ENCODE data around the gene MMAB.

The MMAB gene

GRCh38 chr12:109523071-109523470, 50.2 kb downstream of the MMAB start:
- DNase-seq (ENCODE audit: low spot score) = no peak
- no peak for TF ChIP-seq CTCF (IDR thresholded peaks at IDR 0.05; ENCODE audit: extremely low read depth, missing control alignments)

GRCh38 chr12:109521831-109522230, 51.5 kb downstream of the MMAB start:
- no peak for DNase-seq (ENCODE audit: low spot score)
- TF ChIP-seq CTCF (IDR thresholded peaks at IDR 0.05; ENCODE audit: extremely low read depth, missing control alignments) = no peak

- DNase-seq (ENCODE audit: low spot score) = no peak
- no peak for TF ChIP-seq CTCF (IDR thresholded peaks at IDR 0.05; ENCODE audit: extremely low read depth, missing control alignments)
These were observed 53.5 kb downstream of the MMAB start for GRCh38 chr12:109519787-109520186.

DNA sequence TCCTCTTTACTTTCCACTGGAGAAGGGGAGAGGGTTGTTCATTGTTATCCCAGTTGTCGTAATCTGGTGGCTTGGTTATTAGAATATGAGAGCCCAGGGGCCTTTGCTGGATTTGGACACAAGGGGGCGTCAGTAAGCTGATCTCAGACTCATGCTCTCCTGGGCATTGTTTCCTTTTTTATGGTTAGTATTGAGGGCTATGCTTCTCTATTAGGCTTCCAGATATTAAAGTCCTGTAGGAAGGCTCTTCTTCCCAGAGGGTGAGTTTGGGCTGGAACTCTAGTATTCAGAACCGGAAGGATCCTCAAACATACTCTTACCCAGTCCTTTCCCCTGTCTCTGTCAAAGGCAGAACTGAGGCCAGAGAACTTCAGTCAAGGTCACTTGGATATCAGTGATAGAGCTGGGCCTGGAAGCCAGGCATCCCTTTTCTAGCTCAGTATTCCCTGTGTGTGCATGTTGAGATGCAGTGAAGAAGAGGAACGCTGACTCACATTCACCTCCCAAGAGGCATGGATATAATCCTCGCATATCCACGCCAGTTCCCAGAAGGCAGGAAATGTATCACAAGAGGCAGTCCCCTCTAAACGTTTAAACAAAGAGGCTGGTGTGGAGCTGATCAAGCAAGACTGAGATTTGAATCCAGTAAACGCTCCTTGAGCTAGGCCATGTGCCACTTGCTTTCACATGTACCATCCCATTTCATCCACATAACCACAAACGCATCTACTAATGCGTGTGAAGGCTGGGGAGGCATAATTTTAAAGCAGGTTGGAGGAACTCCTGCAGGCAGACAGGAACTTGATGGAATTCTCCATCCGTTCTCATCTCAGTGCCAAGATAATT, 54.3 kb downstream of the MMAB start:
- TF ChIP-seq CTCF (IDR thresholded peaks at IDR 0.05; ENCODE audit: extremely low read depth, missing control alignments) = peak; percentile 62
- DNase-seq (ENCODE audit: low spot score) = peak; percentile 69

DNA sequence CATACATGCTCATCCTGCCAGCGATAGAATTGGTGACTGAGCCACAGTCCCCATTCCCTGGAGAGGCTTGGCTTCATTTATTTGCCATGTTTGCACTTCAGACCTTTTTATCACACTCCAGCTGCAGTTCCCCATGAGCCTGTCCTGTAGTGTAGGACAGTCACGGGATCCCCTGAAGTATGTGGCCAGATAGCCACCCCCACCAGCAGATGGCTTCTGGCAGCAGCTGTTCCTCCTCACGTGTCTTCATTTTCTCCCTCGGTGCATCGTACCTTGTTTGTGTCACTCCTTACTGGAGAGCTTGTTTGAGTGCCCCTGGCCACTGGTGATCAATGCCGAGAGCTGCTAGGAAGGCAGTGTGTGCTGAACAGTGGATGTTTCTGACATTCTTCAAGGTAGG, 55.7 kb downstream of the MMAB start:
- no peak for TF ChIP-seq CTCF (IDR thresholded peaks at IDR 0.05; ENCODE audit: extremely low read depth, missing control alignments)
- DNase-seq (ENCODE audit: low spot score) = no peak

DNA sequence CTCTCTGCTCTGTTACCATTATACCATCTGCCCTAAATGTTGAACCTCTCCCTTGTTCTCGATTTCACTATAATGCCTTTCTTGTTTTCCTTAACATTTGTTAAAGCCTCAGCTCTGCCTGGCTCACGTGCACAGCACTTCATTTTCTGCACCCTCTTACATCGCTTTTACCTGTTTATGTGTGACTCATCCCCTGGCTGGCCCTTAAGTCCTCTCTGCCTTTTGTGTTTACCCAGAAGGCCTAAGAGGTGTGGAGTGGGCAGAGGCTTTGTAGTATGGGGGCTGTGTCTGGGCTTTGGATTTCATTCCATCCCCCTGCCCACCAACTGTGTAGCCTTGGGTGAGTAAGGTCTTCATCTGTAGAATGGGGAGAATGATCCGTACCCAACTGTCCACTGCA, 59.3 kb downstream of the MMAB start:
- no peak for TF ChIP-seq CTCF (IDR thresholded peaks at IDR 0.05; ENCODE audit: extremely low read depth, missing control alignments)
- DNase-seq (ENCODE audit: low spot score) = no peak

DNA sequence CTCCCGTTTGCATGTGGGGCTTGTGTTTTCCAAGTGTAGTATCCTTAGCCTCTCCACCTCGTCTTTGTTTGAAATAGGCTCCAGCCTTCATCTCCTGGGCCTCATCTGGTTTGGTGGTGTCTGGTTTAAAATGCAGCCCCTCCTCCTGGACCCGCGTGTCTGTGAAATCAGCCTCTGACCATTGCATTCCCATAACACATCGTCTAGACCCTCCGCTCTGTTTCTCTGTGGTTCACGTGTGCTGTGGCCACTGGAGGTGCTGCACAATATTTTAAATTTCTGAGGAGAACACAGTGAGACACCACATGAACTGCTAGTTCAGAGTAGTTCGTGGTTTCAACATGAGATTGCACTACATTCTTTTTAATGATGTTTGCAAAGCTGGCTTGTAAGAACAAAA, 60.3 kb downstream of the MMAB start:
- no peak for TF ChIP-seq CTCF (IDR thresholded peaks at IDR 0.05; ENCODE audit: extremely low read depth, missing control alignments)
- no peak for DNase-seq (ENCODE audit: low spot score)
